HepG2 (cell line): Measurements from ENCODE around the gene REEP6. TPM values are rescaled to one million over a fixed set of nuclear protein-coding genes. Genes with fewer than 3 reads are reported as not detected.

Experiments
- FOXC1 ChIP-seq: sonication (generic); formaldehyde crosslinking; IDR thresholded peaks from 2 replicates; pipeline ENCODE4 v1.8.0; 2022; ENCODE audit warnings: mild to moderate bottlenecking, missing genetic modification reagents, borderline replicate concordance
- KDM4B ChIP-seq: sonication (generic); formaldehyde crosslinking; IDR thresholded peaks from 2 replicates; pipeline ENCODE4 v1.4.0; 2020; ENCODE audit warnings: missing genetic modification reagents
- NFKB2 ChIP-seq: sonication (generic); formaldehyde crosslinking; IDR thresholded peaks from 2 replicates; pipeline ENCODE4 v1.4.0; 2020; ENCODE audit warnings: missing genetic modification reagents, borderline replicate concordance
- YEATS2 ChIP-seq: sonication (generic); formaldehyde crosslinking; IDR thresholded peaks from 2 replicates; pipeline ENCODE4 v1.4.0; 2020; ENCODE audit warnings: missing genetic modification reagents, borderline replicate concordance
- YY1 ChIP-seq: IDR thresholded peaks from 2 replicates; pipeline ENCODE4 v1.6.1; 2011; ENCODE audit warnings: low read length, low read depth, moderate library complexity, mild to moderate bottlenecking; ENCODE audit not compliant: insufficient read depth, insufficient replicate concordance
- ZNF251 ChIP-seq: sonication (generic); formaldehyde crosslinking; IDR thresholded peaks from 2 replicates; pipeline ENCODE4 v1.9.0; 2021; ENCODE audit warnings: mild to moderate bottlenecking, missing genetic modification reagents
- ZNF333 ChIP-seq: sonication (generic); formaldehyde crosslinking; IDR thresholded peaks from 2 replicates; pipeline ENCODE4 v1.4.0; 2020; ENCODE audit warnings: mild to moderate bottlenecking, missing genetic modification reagents, borderline replicate concordance
- ZNF367 ChIP-seq: sonication (generic); formaldehyde crosslinking; IDR thresholded peaks from 2 replicates; pipeline ENCODE4 v1.4.0; 2020; ENCODE audit warnings: missing genetic modification reagents, borderline replicate concordance
- ZNF780A ChIP-seq: sonication (generic); formaldehyde crosslinking; IDR thresholded peaks from 2 replicates; pipeline ENCODE4 v1.8.0; 2022; ENCODE audit warnings: mild to moderate bottlenecking, missing genetic modification reagents, moderate library complexity
- polyA plus RNA-seq, 8 experiments: library from polyadenylated mRNA; depleted of rRNA in 3 of 8; stranded (reverse) in 7 of 8; unstranded in 1 of 8; fragments of >200 nt; fragmentation: Illumina TruSeq in 4 of 8; extraction: Trizol in 4 of 8; gene quantifications; 2 replicates each; pipeline versions ENCODE4 v1.2.1 to v1.2.3, GENCODE V29; 2011 to 2016; ENCODE audit warnings: low read depth in 4 of 8, missing spikeins in 1 of 8, mixed read lengths in 1 of 8; ENCODE audit not compliant: insufficient read depth in 1 of 8
- total RNA-seq, 5 experiments: library from RNA; depleted of rRNA; stranded (reverse); fragments of >200 nt; fragmentation: Illumina TruSeq; extraction: Trizol; gene quantifications; 2 replicates each; pipeline ENCODE4 v1.2.3, GENCODE V29; 2016; ENCODE audit warnings: low read depth in 1 of 5
- TF ChIP-seq, protein P1 (sequence below), 2 experiments: IDR thresholded peaks; 2 replicates each; pipeline ENCODE4 v1.6.1; 2011 to 2012; ENCODE audit warnings: low read length in 2 of 2, borderline replicate concordance in 1 of 2, low read depth in 1 of 2, mild to moderate bottlenecking in 1 of 2, moderate library complexity in 1 of 2
- TF ChIP-seq, protein P2 (sequence below): IDR thresholded peaks from 2 replicates; pipeline ENCODE4 v1.6.1; 2016; ENCODE audit warnings: missing biosample characterization, missing genetic modification reagents, low read depth
- TF ChIP-seq, protein P3 (sequence below): sonication (generic); formaldehyde crosslinking; IDR thresholded peaks from 2 replicates; pipeline ENCODE4 v1.4.0; 2020; ENCODE audit warnings: mild to moderate bottlenecking, missing genetic modification reagents
- TF ChIP-seq, protein P4 (sequence below): sonication (generic); formaldehyde crosslinking; IDR thresholded peaks from 2 replicates; pipeline ENCODE4 v1.8.0; 2022; ENCODE audit warnings: mild to moderate bottlenecking, missing genetic modification reagents

Gene REEP6
- total and polyA plus RNA-seq, 2 of the 13 experiments (the other 11 are each of a cell fraction or from before 2014, with no cell fraction given), result 10.0 to 28.8 TPM

DNA sequence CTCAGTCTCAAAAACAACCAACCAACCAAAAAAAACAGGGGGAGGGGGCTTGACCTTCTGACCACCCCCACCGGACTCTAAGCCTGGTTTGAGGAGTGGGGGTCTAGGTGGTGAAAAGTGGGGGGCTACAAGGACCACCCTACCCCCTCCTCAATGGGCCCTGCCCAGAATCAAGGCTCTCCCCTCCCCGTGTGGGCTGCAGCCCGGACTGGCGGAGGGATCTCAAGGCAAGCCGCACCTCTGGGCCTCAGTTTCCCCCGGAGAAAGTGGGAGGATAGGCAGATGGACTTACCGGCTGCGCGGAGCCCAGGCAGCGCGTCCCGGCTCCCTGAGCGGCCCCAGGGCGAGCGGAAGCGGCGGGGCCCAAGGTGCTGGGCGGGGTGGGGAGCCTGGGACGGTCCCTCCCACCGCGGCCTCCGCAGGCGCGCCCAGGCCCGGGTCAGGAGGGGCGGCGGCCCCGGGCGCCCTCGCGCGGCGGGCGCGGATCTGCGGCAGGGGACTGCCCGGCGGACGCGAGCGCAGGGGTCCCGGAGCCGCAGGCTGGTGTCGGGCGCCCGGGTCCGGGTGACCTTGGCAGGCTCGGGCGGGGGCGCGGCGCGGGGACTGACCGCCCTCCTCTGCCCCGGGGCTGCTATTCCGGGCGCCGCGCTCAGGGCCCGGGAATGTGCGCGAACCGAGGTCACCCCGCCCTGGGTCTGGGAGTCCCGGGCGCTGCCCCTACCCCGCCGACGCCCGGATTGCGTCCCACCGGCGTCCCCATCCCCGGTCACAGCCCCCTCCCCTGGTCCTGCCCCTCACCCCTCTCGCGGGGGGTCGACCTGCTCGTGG is 21.9 kb downstream of the REEP6 start, which contains the start of gene ADAMTSL5 (continued):
- no peak for TF ChIP-seq ZNF780A (CRISPR knock-in tag)
- TF ChIP-seq ZNF251 (CRISPR knock-in tag), result no peak
- TF ChIP-seq, protein P1, sequence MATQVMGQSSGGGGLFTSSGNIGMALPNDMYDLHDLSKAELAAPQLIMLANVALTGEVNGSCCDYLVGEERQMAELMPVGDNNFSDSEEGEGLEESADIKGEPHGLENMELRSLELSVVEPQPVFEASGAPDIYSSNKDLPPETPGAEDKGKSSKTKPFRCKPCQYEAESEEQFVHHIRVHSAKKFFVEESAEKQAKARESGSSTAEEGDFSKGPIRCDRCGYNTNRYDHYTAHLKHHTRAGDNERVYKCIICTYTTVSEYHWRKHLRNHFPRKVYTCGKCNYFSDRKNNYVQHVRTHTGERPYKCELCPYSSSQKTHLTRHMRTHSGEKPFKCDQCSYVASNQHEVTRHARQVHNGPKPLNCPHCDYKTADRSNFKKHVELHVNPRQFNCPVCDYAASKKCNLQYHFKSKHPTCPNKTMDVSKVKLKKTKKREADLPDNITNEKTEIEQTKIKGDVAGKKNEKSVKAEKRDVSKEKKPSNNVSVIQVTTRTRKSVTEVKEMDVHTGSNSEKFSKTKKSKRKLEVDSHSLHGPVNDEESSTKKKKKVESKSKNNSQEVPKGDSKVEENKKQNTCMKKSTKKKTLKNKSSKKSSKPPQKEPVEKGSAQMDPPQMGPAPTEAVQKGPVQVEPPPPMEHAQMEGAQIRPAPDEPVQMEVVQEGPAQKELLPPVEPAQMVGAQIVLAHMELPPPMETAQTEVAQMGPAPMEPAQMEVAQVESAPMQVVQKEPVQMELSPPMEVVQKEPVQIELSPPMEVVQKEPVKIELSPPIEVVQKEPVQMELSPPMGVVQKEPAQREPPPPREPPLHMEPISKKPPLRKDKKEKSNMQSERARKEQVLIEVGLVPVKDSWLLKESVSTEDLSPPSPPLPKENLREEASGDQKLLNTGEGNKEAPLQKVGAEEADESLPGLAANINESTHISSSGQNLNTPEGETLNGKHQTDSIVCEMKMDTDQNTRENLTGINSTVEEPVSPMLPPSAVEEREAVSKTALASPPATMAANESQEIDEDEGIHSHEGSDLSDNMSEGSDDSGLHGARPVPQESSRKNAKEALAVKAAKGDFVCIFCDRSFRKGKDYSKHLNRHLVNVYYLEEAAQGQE (IDR thresholded peaks at IDR 0.05; ENCODE audit: borderline replicate concordance in 1 of 2, low read depth in 1 of 2, low read length in 2 of 2), result no peak
- TF ChIP-seq YEATS2, result peak; percentile 38; the same call in 1 of the 2 replicates
- TF ChIP-seq FOXC1 (CRISPR knock-in tag), result no peak
- TF ChIP-seq NFKB2 (CRISPR knock-in tag), result no peak
- TF ChIP-seq, protein P2, sequence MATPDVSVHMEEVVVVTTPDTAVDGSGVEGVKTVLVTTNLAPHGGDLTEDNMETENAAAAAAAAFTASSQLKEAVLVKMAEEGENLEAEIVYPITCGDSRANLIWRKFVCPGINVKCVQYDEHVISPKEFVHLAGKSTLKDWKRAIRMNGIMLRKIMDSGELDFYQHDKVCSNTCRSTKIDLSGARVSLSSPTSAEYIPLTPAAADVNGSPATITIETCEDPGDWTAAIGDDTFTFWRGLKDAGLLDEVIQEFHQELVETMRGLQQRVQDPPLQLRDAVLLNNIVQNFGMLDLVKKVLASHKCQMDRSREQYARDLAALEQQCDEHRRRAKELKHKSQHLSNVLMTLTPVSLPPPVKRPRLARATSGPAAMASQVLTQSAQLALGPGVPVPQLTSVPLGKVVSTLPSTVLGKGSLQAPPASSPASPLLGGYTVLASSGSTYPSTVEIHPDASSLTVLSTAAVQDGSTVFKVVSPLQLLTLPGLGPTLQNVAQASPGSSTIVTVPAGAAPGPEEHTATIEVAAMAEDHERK (CRISPR knock-in tag), result no peak
- TF ChIP-seq, protein P3, sequence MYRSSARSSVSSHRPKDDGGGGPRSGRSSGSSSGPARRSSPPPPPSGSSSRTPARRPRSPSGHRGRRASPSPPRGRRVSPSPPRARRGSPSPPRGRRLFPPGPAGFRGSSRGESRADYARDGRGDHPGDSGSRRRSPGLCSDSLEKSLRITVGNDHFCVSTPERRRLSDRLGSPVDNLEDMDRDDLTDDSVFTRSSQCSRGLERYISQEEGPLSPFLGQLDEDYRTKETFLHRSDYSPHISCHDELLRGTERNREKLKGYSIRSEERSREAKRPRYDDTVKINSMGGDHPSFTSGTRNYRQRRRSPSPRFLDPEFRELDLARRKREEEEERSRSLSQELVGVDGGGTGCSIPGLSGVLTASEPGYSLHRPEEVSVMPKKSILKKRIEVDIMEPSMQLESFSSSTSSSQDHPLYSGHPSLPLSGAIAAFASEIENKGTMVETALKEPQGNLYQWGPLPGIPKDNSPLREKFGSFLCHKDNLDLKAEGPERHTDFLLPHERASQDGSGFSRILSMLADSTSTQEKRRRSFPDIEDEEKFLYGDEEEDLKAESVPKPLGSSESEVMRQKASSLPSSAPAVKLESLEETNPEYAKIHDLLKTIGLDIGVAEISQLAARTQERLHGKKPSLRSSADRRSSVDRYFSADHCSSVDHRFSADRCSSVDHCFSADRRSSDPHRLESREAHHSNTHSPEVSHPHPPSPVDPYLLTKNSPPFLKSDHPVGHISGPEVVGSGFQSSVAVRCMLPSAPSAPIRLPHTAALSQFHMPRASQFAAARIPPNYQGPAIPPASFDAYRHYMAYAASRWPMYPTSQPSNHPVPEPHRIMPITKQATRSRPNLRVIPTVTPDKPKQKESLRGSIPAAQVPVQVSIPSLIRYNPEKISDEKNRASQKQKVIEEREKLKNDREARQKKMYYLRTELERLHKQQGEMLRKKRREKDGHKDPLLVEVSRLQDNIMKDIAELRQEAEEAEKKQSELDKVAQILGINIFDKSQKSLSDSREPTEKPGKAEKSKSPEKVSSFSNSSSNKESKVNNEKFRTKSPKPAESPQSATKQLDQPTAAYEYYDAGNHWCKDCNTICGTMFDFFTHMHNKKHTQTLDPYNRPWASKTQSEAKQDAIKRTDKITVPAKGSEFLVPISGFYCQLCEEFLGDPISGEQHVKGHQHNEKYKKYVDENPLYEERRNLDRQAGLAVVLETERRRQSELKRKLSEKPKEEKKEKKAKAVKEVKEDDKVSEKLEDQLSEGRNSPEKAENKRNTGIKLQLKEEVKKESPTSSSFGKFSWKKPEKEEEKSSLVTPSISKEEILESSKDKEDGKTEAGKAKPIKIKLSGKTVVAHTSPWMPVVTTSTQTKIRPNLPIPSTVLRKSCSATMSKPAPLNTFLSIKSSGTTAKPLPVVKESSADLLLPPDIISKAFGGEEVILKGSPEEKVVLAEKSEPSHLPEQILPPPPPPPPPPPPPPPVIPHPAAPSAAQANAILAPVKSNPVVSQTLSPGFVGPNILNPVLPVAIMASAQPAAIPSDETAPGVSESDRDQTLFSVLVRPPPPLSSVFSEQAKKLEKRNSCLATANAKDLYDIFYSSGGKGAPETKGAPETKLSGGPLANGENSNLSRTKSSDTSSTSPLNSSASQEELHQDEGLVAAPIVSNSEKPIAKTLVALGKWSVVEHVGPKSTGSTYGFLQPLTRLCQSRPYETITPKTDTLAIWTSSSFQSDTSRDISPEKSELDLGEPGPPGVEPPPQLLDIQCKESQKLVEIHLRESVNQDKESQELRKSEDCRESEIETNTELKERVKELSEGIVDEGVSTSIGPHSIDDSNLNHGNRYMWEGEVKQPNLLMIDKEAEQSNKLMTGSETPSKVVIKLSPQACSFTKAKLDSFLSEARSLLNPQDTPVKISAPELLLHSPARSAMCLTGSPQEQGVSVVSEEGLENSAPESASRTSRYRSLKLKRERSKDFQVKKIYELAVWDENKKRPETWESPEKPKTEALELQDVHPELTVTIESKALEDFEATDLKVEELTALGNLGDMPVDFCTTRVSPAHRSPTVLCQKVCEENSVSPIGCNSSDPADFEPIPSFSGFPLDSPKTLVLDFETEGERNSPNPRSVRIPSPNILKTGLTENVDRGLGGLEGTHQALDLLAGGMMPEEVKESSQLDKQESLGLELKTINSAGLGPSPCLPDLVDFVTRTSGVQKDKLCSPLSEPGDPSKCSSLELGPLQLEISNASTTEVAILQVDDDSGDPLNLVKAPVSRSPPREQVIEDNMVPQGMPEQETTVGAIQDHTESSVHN (CRISPR knock-in tag), result no peak
- TF ChIP-seq KDM4B, result no peak
- no peak for TF ChIP-seq ZNF367 (CRISPR knock-in tag)
- peak; percentile 32 for TF ChIP-seq YY1
- TF ChIP-seq, protein P4, sequence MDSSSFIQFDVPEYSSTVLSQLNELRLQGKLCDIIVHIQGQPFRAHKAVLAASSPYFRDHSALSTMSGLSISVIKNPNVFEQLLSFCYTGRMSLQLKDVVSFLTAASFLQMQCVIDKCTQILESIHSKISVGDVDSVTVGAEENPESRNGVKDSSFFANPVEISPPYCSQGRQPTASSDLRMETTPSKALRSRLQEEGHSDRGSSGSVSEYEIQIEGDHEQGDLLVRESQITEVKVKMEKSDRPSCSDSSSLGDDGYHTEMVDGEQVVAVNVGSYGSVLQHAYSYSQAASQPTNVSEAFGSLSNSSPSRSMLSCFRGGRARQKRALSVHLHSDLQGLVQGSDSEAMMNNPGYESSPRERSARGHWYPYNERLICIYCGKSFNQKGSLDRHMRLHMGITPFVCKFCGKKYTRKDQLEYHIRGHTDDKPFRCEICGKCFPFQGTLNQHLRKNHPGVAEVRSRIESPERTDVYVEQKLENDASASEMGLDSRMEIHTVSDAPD (CRISPR knock-in tag), result no peak
- TF ChIP-seq ZNF333 (CRISPR knock-in tag), result no peak
